Measurements from ENCODE around the gene HLCS.

- TF ChIP-seq POLR2AphosphoS5 (IDR thresholded peaks at IDR 0.05) (no peak), CTCF (IDR thresholded peaks at IDR 0.05) (no peak)
These were observed 199.4 kb downstream of the HLCS start for GRCh38 chr21:36767096-36767495.

Measured in sigmoid colon (tissue), 4 donors.